ENCODE data around the gene SOHLH1.

Gene SOHLH1, protein sequence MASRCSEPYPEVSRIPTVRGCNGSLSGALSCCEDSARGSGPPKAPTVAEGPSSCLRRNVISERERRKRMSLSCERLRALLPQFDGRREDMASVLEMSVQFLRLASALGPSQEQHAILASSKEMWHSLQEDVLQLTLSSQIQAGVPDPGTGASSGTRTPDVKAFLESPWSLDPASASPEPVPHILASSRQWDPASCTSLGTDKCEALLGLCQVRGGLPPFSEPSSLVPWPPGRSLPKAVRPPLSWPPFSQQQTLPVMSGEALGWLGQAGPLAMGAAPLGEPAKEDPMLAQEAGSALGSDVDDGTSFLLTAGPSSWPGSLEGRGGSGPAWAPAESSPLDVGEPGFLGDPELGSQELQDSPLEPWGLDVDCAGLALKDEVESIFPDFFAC

DNA sequence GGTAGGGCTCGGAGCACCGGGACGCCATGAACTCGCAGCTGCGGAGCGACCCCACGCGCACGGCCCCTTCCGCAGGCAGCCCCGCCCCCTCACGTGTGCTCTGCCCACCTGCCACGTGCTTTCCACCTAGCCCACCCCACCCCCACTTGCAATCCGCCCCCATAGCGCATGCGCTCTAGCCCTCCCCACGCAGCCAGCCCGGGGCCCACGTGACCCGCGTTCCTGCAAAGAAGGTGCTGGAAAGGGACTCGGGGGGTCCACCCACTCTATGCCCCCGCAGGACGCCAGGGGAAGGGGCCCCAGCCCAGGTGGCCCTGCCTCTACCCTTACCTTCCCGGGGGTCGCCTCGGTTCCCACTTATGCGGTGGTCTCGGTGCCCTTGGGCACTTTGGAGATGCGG, at the start of gene SOHLH1:
Gene SOHLH1 (minus strand): TSS at position 42 of the 400 bp plus-strand sequence. CDS start 14 bp downstream, at position 28.
- no peak for DNase-seq (ENCODE audit: low spot score)

DNA sequence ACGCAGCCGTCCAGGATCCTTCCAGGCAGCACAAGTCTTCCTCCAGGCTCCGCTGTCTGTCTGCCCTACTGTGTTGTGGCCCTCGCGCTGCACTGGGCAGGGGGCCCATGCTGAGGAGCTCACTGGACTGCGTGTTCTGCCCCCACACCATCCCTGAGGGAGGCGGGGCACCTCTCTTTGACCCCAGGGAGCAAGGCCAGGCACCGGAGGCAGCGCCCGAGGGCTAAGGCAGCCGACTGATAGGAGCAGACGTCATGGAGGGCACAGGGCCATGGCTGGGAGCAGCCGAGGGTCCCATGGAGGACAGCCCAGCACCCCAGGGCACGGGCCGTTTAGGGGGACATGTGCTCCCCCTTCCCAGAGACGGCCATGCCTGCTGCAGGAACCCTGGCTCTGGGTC, 49.4 kb upstream of the SOHLH1 start:
- DNase-seq (ENCODE audit: low spot score), result no peak

DNA sequence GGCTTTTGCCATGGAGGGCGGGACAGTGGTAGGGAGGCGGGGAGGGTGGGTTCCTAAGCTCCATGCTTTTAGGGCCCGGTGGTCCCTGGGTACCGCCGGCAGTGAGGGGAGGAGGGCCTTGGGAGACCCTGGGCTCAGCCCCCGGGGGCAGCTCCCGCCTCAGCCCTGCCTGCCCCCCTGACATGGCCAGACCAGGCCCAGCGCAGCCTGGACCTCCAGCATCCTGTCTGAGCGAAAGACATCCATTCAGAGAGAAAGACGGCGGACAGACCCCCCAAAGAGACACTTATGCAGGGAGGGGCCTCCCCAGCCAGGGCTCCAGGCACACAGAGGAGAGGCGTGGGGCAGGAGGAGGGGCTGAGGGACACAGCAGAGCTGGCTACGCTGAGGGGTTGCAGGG, 48.0 kb upstream of the SOHLH1 start:
- DNase-seq (ENCODE audit: low spot score), result no peak

DNA sequence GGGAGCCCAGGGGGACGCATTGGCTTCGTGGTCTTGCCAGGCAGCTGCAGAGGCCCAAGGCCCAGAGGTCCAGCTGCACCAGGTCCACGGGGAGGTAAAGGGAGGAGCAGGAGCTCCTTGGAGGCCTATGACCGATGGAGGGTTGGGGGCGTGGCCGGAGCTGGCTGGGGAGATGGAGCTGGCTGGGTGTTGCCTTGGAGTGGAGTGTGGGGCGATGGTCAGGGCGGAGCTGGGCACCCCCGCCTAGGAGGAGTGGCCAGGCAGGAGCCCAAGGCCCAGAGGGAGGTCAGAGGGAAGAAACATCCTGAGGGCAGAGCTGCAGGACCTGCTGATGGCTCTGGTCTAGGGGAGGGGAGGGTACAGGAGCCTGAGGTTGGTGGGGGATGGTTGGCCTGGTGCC, 47.3 kb upstream of the SOHLH1 start:
- DNase-seq (ENCODE audit: low spot score), result no peak

DNA sequence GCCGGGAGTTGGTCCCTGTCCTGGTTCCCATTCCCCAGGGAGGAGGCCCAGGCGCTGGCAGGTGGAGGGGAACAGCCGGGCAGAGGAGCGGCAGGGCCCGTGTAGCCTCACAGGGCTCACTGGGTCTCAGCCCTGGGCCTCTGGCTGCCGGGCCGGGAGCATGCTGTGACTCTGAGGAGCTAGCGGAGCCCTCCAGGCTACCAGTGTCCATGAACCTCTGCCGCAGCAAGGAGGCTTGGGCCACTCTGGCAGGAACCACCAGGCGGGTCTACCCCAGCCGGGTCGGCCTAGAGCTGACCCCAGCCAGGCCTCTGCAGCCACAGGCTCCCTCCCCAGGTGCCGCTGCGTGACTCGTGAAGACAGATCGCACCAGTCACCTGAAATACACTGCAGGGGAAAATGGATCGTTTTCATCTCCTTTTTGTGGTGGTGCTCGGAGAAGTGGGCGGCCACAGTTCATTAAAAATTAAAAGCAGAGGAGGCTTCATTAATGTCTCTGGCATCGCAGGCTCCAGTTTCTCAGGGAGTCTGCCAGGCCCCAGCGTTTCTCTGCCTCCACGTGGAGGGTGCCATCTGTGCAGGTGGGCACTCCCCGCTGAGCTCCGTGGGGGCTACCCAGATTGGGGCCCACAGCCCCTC, 46.5 kb upstream of the SOHLH1 start:
- no peak for DNase-seq (ENCODE audit: low spot score)

DNA sequence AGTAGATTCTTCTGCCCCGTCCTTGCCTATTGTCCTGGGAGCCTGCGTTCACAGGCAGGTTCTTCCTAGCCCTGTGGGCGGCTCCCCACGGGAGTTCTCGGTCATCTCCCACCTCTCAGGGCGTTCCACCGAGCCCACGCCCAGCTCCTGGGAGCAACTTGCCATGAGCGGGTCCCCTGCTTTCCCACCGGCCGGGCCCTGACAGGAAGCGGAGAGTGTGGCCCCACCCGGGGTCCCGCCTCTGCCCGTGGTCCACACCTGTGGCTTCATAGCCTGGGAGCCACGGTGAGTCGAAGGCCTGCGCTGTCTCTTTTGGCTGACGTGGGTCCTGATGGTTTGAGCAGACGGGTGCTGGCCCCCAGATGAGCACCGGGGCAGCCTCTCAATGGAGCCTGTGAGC, 45.9 kb upstream of the SOHLH1 start:
- DNase-seq (ENCODE audit: low spot score), result no peak

DNA sequence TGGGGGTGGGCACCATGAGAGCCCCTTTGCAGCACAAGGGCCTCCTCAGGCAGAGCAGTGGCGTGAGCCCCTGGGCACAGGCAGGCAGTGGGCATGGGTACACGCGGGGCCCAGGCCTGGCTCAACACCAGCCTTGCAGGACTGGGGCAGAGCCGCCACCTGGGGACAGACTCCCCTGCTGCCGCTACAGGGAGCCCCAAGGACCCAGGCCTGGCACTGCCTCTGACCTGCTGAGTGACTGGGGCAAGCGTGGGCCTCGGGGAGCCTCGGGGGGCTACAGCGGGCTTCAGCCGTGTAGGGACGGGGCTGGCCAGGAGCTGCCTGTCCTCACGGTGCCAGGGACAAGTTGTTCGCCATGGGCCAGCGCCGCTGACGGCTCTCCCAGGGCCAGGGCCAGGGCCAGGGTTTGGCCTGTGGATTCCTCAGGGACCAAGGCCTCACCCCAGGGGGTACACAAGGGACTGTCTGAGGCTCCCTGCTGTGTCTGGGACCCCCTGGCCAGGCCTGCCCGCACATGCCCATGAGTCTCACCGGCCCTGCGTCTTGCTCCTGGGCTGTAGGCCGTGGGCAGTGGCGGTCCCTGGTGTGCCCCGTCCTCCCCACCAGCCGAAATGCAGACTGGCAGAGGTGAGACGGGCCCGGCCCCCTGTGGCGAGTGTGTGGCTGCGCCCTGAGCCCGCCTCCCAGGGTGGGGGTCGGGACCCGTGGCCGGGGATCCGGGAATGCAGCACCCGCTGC, 45.2 kb upstream of the SOHLH1 start:
- DNase-seq (ENCODE audit: low spot score), result no peak

DNA sequence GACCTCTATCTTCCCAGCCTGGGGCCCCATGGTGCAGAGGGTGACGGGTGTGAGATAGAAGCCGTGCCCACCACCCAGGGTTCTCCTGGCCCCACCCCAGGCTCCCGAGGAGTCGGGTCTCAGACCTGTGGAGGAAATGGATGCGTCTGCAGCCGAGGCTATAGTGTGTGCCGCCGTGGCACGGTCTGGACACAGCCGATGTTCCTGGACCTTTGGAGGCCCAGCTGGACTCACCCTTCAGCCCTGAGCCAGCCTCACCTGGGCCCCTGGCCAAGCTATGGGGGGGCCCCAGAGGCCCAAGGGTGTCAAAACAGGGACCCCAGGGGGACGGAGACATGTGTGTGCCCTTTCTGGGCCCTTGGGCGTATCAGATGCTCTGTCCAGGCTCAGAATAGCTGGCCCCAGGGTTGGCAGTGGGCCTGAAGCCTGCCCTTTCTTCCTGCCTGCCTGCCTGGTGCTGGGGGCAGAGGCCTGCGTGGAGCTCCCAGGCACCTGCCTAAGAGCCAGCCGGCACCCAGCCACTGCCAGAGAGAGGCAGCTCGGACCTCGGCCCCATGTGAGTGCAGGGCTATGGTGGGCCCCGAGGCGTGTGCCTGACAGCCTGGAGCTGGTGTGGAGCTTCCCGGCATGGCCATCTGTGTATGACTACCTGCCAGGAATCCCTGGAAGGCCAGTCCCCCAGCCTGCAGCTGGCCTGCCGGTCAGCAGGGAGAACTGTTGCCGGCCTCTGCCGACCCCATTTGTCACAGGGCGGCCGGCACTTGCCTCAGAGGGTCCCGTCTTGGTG, 44.5 kb upstream of the SOHLH1 start:
- DNase-seq (ENCODE audit: low spot score), result no peak

DNA sequence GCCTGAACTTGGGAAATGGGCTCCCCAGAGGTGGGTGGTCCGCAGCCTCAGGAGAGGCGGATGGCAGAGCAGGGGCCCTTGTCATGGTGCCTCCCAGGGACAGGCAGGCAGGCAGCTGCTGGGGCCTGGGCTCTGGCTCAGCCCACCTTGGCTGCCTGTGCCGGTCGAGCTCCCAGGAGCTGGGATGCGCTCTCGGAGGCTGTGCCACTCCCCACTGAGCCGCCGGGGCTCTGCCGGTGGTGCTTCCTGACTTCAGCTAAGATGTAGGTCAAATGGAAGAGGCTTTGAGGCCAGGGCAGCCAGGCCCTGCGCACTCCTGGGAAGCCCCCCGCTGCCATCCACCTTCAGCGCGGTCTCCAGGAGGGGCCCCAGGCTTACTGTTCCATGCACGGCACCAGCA, 43.7 kb upstream of the SOHLH1 start:
- no peak for DNase-seq (ENCODE audit: low spot score)

DNA sequence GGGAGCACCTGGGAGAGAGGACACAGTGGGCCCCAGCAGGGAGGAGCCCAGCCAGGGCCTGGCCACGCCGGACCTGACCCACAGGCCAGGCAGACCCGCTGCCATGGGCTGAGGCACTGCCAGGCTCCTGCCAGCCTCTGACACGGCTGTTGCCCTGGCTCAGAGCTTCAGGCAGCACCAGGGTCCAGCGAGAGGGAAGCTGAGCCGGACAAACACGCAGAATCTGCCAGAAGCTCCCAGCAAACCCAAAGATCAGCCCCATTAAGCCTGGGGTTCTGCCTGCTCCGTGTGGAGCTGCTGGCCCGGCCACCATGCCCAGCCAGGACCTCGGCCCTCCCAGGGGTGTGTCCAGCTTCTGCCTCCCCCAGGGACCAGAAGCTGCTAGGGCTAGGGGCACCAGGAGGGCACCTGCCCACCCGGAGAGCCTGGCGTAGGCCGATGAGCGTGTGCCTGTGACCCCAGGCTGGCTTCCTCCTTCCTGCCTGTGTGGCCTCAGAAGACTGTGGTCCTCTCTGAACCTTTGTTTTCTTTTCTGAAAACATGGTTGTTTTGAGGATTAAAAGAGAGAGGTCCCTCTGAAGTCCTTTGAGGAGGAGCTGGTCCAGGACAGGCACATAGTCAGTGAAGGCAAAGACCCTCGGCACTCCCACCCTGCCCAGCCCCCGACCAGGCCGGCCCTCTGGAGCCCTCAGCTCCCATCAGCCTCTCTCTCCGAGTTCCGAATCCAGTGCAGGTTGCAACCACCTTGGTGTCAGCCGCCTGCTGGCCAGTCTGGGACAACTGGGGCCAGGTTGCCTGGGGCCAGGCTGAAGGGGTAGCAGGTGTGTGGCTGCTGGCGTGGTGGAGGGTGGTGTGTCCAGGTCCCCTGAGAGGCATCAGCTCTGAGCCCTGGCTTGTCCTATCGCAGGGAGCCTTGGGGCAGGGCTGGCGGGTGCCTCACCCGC, 42.3 kb upstream of the SOHLH1 start:
- no peak for DNase-seq (ENCODE audit: low spot score)

DNA sequence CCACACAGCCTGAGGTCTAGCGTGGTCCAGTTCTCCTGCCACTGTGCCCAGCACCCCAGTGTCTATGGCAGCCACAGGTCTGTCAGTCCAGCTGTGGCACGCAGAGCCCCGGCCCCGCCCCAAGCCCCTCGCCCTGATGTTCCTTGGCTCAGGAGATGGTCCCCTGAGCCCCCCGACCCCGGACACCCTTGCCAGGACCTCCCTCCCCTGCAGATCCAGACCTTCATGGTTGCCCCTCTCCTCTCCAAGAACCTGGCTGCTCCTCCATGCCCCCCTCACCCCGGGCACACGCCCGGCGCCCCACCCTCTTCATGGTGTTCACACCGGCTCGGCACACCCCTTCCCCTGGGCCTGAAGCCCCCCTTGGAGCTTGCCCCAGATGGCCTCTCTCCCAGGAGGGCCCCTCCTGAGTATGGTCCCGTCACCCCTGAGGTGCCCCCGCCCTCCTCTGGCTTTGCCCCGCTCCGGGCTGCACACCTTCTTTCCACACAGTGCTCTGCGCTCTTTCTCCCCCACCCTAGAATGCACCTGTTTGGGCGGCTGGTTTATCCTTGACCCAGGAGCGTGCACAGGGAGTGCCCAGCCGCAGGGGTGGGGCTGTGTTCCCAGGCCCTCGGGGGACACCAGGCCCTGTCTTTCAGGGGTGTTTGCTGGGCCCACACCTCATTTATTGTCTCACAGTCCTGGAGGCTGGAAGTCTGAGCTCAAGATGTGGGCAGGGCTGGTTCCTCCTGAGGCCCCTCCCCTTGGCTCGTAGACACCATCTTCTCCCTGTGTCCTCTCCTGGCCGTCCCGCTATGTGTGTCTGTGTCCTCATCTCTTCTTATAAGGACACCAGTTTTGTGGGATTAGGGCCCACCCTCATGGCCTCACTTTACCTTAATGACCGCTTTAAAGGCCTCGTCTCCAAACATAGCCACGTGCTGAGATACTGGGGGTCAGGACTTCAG, 40.3 kb upstream of the SOHLH1 start:
- DNase-seq (ENCODE audit: low spot score), result no peak

DNA sequence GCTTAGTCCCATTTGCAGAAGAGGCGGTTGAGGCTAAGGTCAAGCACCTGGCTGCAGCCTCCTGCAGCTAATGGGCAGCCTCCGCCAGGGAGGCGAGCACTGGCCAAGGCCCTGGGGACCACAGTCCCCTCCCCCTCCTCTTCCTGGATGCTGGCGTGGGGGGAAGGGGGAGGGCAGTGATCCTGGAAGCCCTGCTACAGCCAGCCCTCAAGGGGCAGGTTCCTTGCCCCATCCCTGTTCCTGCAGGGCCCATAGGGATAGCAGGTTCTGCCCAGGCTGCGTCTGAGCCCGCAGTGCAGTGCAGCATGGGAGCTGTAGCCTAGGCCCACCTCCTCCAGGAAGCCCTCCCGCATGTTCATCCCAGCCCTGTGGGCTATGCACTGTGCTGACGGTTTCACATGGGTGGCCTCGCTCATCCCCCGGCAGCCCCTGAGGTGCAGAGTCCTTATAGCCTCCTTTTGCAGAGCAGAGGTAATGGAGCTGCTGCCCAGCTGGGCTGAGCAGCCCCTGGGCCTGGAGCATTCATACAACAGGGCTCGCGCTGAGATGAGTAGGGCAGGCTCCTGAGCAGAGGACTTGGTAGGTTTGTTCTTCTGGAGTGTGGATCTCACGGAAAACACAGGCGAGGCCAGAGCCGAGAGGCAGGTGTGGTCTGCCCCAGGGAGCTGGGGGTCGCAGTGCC, 38.7 kb upstream of the SOHLH1 start:
- DNase-seq (ENCODE audit: low spot score), result no peak

DNA sequence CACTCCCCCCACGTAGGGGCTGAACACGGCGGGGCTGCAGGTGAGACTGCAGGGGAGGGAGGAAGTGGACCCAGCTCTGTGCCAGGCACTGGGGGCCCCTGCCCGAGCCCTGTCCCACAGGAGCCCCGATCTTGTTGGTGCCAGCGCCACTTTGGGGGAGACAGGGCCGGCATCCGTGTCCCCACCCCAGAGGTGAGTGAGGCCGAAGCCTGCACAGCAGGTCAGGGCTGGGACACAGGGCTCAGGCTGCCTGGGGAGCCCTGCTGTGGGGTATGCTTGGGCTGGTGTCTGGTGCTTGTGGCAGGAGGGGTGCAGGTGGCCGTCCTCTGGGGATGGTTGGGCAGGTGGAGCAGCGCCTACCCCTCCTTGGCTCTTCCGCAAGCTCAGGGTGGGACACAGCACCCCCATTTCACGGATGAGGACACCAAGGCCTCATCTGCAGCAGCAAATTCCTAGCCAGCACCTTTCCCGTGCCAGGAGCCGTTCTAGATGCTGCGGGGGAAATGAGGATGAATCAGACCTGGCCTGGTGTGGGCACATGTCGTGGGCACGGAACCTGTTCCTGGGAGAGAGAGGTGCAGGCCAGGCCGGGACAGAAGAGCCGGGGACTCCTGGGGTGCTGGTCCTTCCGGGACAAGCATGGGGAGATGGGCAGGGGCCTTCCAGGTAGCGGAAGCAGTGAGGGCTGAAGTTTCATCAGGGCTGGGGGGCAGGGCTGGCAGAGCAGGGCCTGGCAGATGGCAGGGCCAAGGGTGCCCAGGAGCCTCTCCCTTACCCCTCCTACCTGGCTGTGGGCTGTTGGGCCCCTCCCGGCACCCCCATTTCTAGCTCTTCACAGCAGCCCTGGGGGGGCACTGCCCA, 37.9 kb upstream of the SOHLH1 start:
- no peak for DNase-seq (ENCODE audit: low spot score)

DNA sequence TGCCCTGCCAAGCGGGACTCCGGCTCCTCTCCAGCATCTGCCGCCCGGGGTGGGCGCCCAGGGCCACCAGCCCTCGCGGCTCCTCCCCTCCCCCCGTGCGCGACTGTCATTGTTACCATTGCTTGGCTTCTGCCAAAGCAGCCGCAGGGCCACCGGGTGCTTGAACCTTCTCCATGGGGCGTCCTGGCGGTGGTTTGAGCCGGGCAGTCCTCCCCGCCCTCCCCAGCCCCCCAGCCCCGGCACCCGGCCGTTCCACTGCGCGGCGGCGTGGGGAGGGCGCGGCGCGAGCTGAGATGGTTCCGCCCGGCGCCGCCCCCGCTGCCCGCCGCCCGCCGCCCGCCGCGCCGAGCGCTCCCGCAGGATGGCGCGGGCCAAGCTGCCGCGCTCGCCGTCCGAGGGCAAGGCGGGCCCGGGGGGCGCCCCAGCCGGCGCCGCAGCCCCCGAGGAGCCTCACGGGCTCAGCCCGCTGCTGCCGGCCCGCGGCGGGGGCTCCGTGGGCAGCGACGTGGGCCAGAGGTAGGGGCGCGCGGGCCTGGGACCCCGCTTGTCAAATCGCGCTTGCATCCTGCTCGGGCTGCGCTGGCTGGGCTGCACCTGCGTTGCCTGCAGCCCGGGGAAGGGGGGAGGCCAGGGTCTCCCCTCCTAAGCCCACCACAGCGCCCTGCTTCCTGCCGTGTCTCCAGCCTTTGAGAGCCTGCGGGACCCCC, 37.1 kb upstream of the SOHLH1 start:
- DNase-seq (ENCODE audit: low spot score), result no peak

DNA sequence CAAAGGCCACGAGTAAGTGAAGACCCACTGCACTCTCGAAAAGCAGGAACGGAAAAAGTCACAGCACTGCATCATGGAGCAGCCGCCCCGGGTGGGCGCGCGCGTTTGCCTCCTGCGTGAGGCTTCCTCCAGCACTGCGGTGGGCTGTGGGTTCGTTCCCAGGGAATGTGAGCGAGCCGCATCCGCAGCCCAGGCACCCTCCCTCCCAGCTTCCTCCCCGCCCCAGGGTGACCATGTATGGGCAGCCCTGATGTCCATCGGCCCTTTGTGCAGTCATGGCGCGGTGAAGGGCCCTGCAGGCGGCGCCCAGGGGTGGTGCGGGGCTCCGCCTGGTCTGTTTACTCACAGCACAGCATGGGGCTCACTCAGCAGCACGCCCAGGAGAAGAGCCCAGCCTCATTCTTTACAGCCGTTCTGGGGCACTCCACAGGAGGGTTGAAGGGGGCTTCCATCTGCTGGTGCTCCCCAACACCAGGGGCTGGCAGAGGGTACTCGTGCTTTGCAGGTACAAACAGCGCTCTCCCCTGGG, 35.4 kb upstream of the SOHLH1 start:
- no peak for DNase-seq (ENCODE audit: low spot score)

DNA sequence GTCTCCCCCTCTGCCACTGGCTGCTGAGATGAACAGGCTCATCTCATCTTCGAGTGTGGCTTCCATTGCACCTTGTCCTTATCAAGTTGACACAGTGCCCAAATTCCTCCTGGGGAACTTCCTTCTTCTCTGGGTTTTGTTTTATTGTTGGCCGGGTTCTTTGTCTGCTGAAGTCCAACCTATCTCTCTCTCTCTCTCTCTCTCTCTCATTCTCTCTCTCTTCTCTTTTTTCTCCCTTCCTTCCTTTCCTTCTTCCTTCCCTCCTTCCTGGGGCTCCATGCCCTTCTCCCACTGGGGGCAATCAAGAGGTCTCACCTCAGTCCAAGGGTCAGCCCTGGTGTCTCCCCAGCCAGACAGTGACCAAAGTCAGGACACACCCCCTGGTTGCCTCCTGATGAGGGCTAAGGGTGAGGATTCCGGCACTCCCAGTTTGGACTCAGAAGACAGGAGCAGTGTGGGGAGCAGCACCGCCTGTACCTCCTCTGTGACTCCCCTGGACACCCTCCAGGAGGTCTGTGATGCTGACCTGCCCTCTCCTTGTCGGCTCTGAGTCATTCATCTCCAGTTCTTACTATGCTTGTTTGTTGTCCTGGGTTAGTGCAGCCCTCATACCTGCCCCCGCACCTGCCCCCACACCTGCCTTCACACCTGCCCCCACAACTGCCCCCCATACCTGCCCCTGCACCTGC, 33.4 kb upstream of the SOHLH1 start:
- no peak for DNase-seq (ENCODE audit: low spot score)

DNA sequence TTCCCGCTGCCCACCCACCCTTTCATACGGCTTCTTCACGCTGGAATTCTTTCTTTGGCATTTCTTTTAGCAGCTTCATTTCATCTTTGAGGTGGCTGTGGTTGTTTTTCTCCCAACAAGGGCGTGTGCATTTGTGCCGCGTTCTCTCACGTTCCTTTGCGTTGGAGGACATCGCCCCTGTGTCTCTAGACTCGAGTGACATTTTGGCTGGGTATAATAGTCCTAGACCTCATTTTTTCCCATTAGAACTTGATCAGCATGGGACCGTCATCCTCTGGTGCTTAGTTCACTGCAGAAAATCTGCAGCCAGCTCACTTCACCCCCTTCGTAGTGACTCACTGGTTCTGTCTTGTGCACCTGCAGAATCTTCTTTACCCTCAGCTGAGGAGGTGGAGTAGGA, 32.2 kb upstream of the SOHLH1 start:
- DNase-seq (ENCODE audit: low spot score), result no peak
